Left lung (tissue), 10 donors: ENCODE data around the gene VN1R5. TPM values are rescaled to one million over a fixed set of nuclear protein-coding genes. Genes with fewer than 3 reads are reported as not detected.
A peak's percentile ranks its signal among the peaks of the same experiment; 100 is the strongest.
"Not testable (repeated sequence)": the region's sequence is repeated elsewhere in the genome, so short reads cannot be mapped to it uniquely, and the experiment has no call there.

ENCODE experiments used
- ATAC-seq: fragments of 200-7000 bp; cut with Tn5 transposase; one replicate; pipeline ENCODE4 v1.9.1; 2020; ENCODE audit warnings: moderate library complexity
- DNase-seq, 4 donors: peaks; one replicate each; pipeline ENCODE4 v3.0.0-alpha.2; 2013 to 2020
- H3K27ac ChIP-seq, 2 donors: fragments of 200-600 bp; sonication (generic) in 1 of 2; one replicate each; pipeline versions ENCODE4 v1.5.0 to v1.8.0; 2020 to 2021
- H3K27me3 ChIP-seq, 2 donors: fragments of 200-600 bp; sonication (generic) in 1 of 2; one replicate each; pipeline versions ENCODE4 v1.5.0 to v1.8.0; 2020 to 2021
- H3K36me3 ChIP-seq, 2 donors: fragments of 200-600 bp; sonication (generic) in 1 of 2; one replicate each; pipeline versions ENCODE4 v1.5.0 to v1.8.0; 2020 to 2021
- H3K4me1 ChIP-seq, 2 donors: fragments of 200-600 bp; one replicate each; pipeline ENCODE4 v1.8.0; 2021
- H3K4me3 ChIP-seq, 2 donors: fragments of 200-600 bp; sonication (generic) in 1 of 2; one replicate each; pipeline versions ENCODE4 v1.5.0 to v1.8.0; 2020 to 2021; ENCODE audit warnings: mild to moderate bottlenecking in 1 of 2
- H3K9me3 ChIP-seq, 2 donors: fragments of 200-600 bp; sonication (generic) in 1 of 2; one replicate each; pipeline versions ENCODE4 v1.5.0 to v1.8.0; 2020 to 2021
- intact Hi-C, 2 donors: fragments of 100-400 bp; cut with DNase I; formaldehyde crosslinking; loops; one replicate each; pipeline versions ENCODE4 v1.11.2 to v1.14.2; 2022
- polyA plus RNA-seq, 6 donors: library from polyadenylated mRNA; unstranded; fragments of 120-200 nt; gene quantifications; one replicate each; pipeline ENCODE4 v1.2.1, GENCODE V29; 2013; ENCODE audit not compliant: insufficient read length in 6 of 6
- total RNA-seq, 2 donors: library from RNA; stranded (reverse); fragmentation: NEBNext Ultra II Directional; extraction: Animal tissue kit (Norgen Biotek cat#: 25700); gene quantifications; one replicate each; pipeline ENCODE4 v1.2.1, GENCODE V29; 2021
- TF ChIP-seq, protein P1 (sequence below), 2 donors: fragments of 200-600 bp; sonication (generic) in 1 of 2; IDR thresholded peaks; one replicate each; pipeline versions ENCODE4 v1.5.0 to v1.8.0; 2021; ENCODE audit warnings: antibody characterized with exemption in 2 of 2
- donor health status: DM: no; HTN: yes; CAD: no.
- donor health status: DM: no; HTN: no; CAD: no.

VN1R5 gene
- total and polyA plus RNA-seq, 8 donors: 0.11 TPM; not detected in 7

DNA sequence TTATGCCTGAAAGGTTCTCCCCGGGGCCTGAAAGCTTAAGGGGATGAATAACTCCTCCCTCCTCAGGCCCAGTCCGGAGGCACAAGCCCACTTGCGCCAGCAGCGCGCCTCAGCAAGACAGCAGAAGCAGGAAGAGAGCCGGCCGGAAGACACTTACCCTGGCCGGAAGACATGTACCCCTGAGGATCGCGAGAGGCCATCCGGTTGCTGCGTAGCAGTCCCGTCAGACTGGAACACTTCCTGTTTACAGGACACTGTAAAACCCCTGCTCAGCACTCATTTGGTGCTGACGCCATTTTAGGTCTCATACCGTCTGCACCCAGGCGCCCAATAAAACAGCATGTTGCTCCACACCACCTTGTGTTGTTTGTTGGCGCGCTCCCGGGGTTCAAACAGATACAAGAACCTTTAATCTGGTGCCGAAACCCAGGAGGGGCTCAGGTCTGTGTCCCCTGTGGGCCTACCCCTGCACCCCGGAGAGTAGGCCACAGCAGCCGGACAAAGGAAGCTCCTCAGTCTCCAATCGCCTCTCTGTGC, 30.3 kb downstream of the VN1R5 start:
- DNase-seq: peak in 1 of 4 donors; percentile 57
- peaks cover 0 to 28% of the 10 kb centered on the region in 2 donors for H3K9me3 ChIP-seq

DNA sequence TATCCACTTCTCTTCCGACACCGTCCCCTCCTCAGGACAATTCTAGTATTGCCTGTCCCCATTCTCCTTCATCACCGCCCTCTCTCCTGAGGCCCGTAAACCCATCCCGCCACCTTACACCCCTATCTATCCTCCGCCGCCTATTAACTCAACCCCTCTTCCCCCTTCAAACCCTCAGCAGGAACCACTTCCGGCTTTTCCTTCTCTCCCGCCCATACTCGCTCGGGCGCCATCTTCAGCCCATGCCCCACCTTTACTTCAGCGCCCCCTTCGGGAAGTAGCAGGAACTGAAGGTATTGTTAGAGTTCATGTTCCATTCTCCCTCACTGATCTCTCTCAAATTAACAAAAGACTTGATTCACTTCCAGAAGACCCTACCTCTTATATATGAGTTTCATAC, 31.6 kb downstream of the VN1R5 start:
- TF ChIP-seq, protein P1, sequence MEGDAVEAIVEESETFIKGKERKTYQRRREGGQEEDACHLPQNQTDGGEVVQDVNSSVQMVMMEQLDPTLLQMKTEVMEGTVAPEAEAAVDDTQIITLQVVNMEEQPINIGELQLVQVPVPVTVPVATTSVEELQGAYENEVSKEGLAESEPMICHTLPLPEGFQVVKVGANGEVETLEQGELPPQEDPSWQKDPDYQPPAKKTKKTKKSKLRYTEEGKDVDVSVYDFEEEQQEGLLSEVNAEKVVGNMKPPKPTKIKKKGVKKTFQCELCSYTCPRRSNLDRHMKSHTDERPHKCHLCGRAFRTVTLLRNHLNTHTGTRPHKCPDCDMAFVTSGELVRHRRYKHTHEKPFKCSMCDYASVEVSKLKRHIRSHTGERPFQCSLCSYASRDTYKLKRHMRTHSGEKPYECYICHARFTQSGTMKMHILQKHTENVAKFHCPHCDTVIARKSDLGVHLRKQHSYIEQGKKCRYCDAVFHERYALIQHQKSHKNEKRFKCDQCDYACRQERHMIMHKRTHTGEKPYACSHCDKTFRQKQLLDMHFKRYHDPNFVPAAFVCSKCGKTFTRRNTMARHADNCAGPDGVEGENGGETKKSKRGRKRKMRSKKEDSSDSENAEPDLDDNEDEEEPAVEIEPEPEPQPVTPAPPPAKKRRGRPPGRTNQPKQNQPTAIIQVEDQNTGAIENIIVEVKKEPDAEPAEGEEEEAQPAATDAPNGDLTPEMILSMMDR (IDR thresholded peaks at IDR 0.05): no peak
- Histone ChIP-seq H3K4me1 (no peaks in the 10 kb centered on the region), H3K4me3 (no peak overlapping the region), H3K27me3 (no peaks in the 10 kb centered on the region), H3K9me3 (peaks cover 0 to 28% of the 10 kb centered on the region in 2 donors), H3K27ac (no peak overlapping the region), H3K36me3 (no peaks in the 10 kb centered on the region)
- intact Hi-C loops: no loop called here
- DNase-seq (no peak), ATAC-seq (no peak)

More for the DNA sequence above, 30.3 kb downstream of the VN1R5 start:
- intact Hi-C loops: no loop called here
- TF ChIP-seq, protein P1 (IDR thresholded peaks at IDR 0.05): no peak
- no peaks in the 10 kb centered on the region for H3K27me3 ChIP-seq
- no peaks in the 10 kb centered on the region for H3K36me3 ChIP-seq
- no peaks in the 10 kb centered on the region for H3K4me1 ChIP-seq
- no peak overlapping the region for H3K27ac ChIP-seq
- H3K4me3 ChIP-seq: no peak overlapping the region
- no peak for ATAC-seq

DNA sequence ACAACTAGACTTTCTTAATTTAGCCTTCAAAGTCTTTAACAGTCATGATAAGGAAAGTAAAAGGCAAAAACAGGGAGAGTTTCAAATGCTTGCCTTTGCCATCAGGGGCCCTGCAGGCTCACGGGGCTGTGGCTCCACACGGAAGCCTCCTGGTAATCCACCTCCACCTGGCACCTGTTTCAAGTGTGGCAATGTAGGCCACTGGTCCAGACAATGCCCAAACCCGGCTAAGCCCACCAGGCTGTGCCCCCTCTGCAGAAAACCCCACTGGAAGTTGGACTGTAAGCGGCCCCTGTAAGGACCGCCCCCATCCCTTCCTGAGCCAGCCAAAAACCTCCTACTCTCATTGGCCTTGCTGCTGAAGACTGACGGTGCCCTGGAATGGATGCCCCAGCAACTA, 32.5 kb downstream of the VN1R5 start:
- DNase-seq (peak in 1 of 4 donors; percentile 41), ATAC-seq (no peak)
- no peaks in the 10 kb centered on the region for H3K27me3 ChIP-seq
- H3K4me3 ChIP-seq: no peak overlapping the region
- H3K27ac ChIP-seq: no peak overlapping the region
- intact Hi-C loops: no loop called here
- H3K36me3 ChIP-seq: no peaks in the 10 kb centered on the region
- no peaks in the 10 kb centered on the region for H3K4me1 ChIP-seq
- TF ChIP-seq, protein P1 (IDR thresholded peaks at IDR 0.05): no peak
- H3K9me3 ChIP-seq: peaks cover 0 to 28% of the 10 kb centered on the region in 2 donors

DNA sequence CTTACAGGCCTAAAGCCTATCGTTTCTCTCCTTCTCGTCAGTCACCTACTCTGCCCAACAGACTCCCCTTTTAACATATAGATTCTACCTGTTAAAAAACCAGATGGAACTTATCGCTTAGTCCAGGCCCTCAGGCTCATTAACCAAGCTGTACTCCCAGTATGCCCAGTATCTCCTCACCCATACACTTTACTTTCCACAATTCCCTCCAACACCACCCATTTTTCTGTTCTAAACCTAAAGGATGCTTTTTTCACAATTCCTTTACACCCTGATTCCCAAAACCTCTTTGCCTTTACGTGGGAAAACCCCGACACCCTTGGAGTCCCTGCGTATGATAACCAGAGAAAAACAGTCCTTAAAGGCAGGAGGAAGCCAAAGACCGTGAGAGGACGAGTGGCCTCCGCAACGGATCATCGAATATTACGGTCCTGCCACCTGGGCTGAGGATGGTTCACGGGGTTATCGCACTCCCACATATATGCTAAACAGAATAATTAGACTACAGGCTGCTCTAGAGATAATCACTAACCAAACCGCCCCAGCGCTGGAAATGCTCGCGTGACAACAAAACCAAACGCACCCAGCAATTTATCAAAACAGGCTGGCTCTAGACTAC, 33.5 kb downstream of the VN1R5 start:
- H3K36me3 ChIP-seq, H3K27me3 ChIP-seq, H3K4me3 ChIP-seq, DNase-seq, H3K27ac ChIP-seq, ATAC-seq, H3K4me1 ChIP-seq, intact Hi-C loops: not testable (repeated sequence)
- peaks cover 0 to 28% of the 10 kb centered on the region in 2 donors for H3K9me3 ChIP-seq

DNA sequence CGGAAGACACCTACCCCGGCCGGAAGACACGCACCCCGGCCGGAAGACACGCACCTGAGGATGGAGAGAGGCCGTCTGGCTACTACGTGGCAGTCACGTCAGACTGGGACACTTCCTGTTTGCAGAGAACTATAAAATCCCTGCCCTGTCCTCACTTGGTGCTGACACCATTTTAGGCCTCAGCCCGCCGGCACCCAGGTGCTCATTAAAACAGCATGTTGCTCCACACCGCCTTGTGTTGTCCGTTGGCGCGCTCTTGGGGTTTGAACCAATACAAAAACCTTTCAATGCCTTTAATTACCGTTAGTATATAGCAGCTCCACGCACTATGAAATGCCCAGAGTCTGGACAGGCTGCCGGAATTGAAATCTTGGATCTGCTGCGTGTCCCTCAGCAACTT, 34.7 kb downstream of the VN1R5 start:
- no peaks in the 10 kb centered on the region for H3K36me3 ChIP-seq
- H3K4me1 ChIP-seq: no peaks in the 10 kb centered on the region
- intact Hi-C loops: no loop called here
- ATAC-seq (no peak), DNase-seq (peak in 1 of 4 donors; percentile 59)
- TF ChIP-seq, protein P1 (IDR thresholded peaks at IDR 0.05): no peak
- H3K27ac ChIP-seq: no peak overlapping the region
- H3K27me3 ChIP-seq: no peaks in the 10 kb centered on the region
- peaks cover 0 to 28% of the 10 kb centered on the region in 2 donors for H3K9me3 ChIP-seq
- H3K4me3 ChIP-seq: no peak overlapping the region
